Bronchial smooth muscle cell (primary cell): Measurements from ENCODE around the gene POLR2E. TPM values are rescaled to one million over a fixed set of nuclear protein-coding genes. Genes with fewer than 3 reads are reported as not detected.

Experiments used
- total RNA-seq: library from RNA; depleted of rRNA; stranded (reverse); fragments of >200 nt; gene quantifications from 2 replicates; pipeline ENCODE4 v1.2.1, GENCODE V29; 2014

POLR2E gene
- total RNA-seq: 89.2 and 104 TPM in 2 replicates

GRCh38 chr19:1094978-1095701 is at the start of gene POLR2E:
POLR2E (minus strand) TSS chr19:1095375; CDS start chr19:1095315, 60 bp downstream.

GRCh38 chr19:1103708-1104310 is 8.6 kb upstream of the POLR2E start, which contains the start of gene GPX4:
GPX4 (plus strand) TSS chr19:1103994; CDS start chr19:1104044, 50 bp downstream.

GRCh38 chr19:1066748-1067340 is 28.3 kb downstream of the POLR2E start, which contains the start of gene ARHGAP45:
ARHGAP45 (plus strand) TSS chr19:1067167; CDS start chr19:1067406, 239 bp downstream.

GRCh38 chr19:1039646-1040475 is 55.3 kb downstream of the POLR2E start, which contains the start of gene ABCA7:
ABCA7 (plus strand) TSS chr19:1040107; CDS start chr19:1041362, 1,255 bp downstream.

Other genes with a start within 250 kb of the POLR2E start
- 0.16 and 0.69 TPM in 2 replicates for gene ELANE, start 243.1 kb downstream of the POLR2E start, total RNA-seq
- 56.0 and 362 TPM in 2 replicates for gene CFD, start 235.7 kb downstream of the POLR2E start, total RNA-seq
- gene MED16, start 202.2 kb downstream of the POLR2E start, total RNA-seq: 26.5 and 35.5 TPM in 2 replicates
- not detected in 2 replicates for gene RNU6-9, start 201.9 kb downstream of the POLR2E start, total RNA-seq
- 12.3 and 14.0 TPM in 2 replicates for gene R3HDM4, start 182.2 kb downstream of the POLR2E start, total RNA-seq
- gene KISS1R, start 178.0 kb downstream of the POLR2E start, total RNA-seq: 0.09 TPM in 1 of 2 replicates, not detected in the other
- 12.6 and 17.0 TPM in 2 replicates for gene ARID3A, start 169.3 kb downstream of the POLR2E start, total RNA-seq
- 45.9 and 49.6 TPM in 2 replicates for gene WDR18, start 111.0 kb downstream of the POLR2E start, total RNA-seq
- gene GRIN3B, start 95.0 kb downstream of the POLR2E start, total RNA-seq: 0.32 and 0.60 TPM in 2 replicates
- 41.6 TPM in 2 replicates for gene TMEM259, start 74.3 kb downstream of the POLR2E start, total RNA-seq
- gene RNU6-2, start 73.9 kb downstream of the POLR2E start, total RNA-seq: not detected in 2 replicates
- gene CNN2, start 68.8 kb downstream of the POLR2E start, total RNA-seq: 141 and 152 TPM in 2 replicates
- 2.6 and 6.6 TPM in 2 replicates for gene ABCA7, start 55.3 kb downstream of the POLR2E start, total RNA-seq
- gene ARHGAP45, start 28.2 kb downstream of the POLR2E start, total RNA-seq: 0.79 and 0.94 TPM in 2 replicates
- 404 and 638 TPM in 2 replicates for gene GPX4, start 8.6 kb upstream of the POLR2E start, total RNA-seq
- gene SBNO2, start 78.9 kb upstream of the POLR2E start, total RNA-seq: 32.2 and 32.8 TPM in 2 replicates
- 74.2 and 98.7 TPM in 2 replicates for gene STK11, start 110.4 kb upstream of the POLR2E start, total RNA-seq
- 0.63 and 0.86 TPM in 2 replicates for gene CBARP, start 142.6 kb upstream of the POLR2E start, total RNA-seq
- gene ATP5F1D, start 146.4 kb upstream of the POLR2E start, total RNA-seq: 23.9 and 40.0 TPM in 2 replicates
- gene MIDN, start 153.2 kb upstream of the POLR2E start, total RNA-seq: 8.8 and 9.5 TPM in 2 replicates
- gene CIRBP, start 174.0 kb upstream of the POLR2E start, total RNA-seq: 134 and 212 TPM in 2 replicates
- 12.3 and 22.2 TPM in 2 replicates for gene FAM174C, start 180.2 kb upstream of the POLR2E start, total RNA-seq
- not detected in 2 replicates for gene EFNA2, start 190.5 kb upstream of the POLR2E start, total RNA-seq